Measurements from ENCODE around the gene RALBP1. TPM values are rescaled to one million over a fixed set of nuclear protein-coding genes. Genes with fewer than 3 reads are reported as not detected.

The RALBP1 gene
- total and polyA plus RNA-seq, 9 of the 15 experiments (the other 6 are each of a cell fraction or from before 2014, with no cell fraction given): 10.9 to 70.0 (median 61.3) TPM

- no peak for TF ChIP-seq NFYB (IDR thresholded peaks at IDR 0.05; ENCODE audit: extremely low read depth, insufficient read length)
- TF ChIP-seq, protein P1, sequence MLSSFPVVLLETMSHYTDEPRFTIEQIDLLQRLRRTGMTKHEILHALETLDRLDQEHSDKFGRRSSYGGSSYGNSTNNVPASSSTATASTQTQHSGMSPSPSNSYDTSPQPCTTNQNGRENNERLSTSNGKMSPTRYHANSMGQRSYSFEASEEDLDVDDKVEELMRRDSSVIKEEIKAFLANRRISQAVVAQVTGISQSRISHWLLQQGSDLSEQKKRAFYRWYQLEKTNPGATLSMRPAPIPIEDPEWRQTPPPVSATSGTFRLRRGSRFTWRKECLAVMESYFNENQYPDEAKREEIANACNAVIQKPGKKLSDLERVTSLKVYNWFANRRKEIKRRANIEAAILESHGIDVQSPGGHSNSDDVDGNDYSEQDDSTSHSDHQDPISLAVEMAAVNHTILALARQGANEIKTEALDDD (IDR thresholded peaks at IDR 0.05): peak; percentile 31; the same call in 1 of the 2 replicates
- peak; percentile 70 for TF ChIP-seq CTBP1 (IDR thresholded peaks at IDR 0.05; ENCODE audit: borderline replicate concordance)
- TF ChIP-seq MEF2D (tag; conservative IDR thresholded peaks at IDR 0.05; ENCODE audit: low read depth): 0 out of 2 replicates have a peak, but pooled peaks have one; percentile 43
- TF ChIP-seq PBX2 (CRISPR knock-in tag; IDR thresholded peaks at IDR 0.05; ENCODE audit: low read depth): no peak
- no peak for TF ChIP-seq PBX2 (tag; conservative IDR thresholded peaks at IDR 0.05; ENCODE audit: low read depth)
- no peak for TF ChIP-seq TRIM24 (IDR thresholded peaks at IDR 0.05)
- TF ChIP-seq ZNF274 (IDR thresholded peaks at IDR 0.05; ENCODE audit: borderline replicate concordance, low read depth, low read length): no peak
Observed at GRCh38 chr18:9494778-9495331, 19.5 kb downstream of the RALBP1 start (continued).

All from K562 (cell line).